Activated CD4-positive, alpha-beta T cell treated with anti-CD3 and anti-CD28 coated beads for 24 hours (primary cell): Measurements from ENCODE around the gene NFASC.

Experiments used
- DNase-seq, 2 donors: peaks; one replicate each; pipeline ENCODE4 v3.0.0-alpha.2; 2020; ENCODE audit warnings: low read depth in 2 of 2

The NFASC gene

DNA sequence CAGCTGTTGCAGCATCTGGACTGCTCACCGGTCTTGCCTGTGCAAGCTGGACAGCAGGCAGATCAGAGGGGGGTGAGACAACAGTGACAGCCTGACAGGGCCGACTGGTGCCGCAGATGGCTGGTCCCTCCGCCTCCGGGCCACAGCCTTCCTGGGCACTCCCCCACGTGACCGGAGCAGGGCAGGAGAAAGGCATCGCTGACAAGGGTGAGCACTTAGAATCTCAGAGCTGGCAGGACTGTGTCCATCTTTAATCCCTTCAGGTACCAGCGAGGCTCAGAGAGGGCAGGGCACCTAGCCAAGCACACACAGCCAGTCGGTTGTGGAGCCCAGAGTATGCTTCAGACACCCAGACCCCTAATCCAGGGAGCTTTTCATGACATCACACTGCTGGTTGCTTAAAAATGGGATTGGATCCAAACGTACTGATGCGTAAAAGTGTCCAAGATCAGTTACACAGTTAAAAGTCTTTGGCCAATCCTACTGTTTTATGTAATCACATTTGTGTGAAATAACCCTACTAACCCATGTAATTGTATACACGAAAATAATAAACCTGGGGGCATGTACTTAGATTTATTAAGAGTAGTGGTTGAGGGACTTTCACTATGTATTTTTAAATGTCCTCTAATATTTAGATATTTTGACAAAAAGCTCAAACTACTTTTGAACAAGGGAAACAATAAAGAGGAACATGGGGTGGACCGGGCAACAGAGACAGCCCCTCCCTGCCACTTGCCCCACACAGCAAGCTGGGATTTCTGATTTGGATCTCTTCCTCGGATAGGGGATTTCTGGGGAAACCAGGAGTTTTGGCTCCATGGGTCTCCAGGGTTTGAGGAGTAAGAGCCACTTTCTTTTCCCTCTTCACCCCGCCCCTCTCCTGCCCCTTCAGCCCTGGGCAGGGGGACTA lies 171.6 kb downstream of the NFASC start:
- DNase-seq, result no peak

DNA sequence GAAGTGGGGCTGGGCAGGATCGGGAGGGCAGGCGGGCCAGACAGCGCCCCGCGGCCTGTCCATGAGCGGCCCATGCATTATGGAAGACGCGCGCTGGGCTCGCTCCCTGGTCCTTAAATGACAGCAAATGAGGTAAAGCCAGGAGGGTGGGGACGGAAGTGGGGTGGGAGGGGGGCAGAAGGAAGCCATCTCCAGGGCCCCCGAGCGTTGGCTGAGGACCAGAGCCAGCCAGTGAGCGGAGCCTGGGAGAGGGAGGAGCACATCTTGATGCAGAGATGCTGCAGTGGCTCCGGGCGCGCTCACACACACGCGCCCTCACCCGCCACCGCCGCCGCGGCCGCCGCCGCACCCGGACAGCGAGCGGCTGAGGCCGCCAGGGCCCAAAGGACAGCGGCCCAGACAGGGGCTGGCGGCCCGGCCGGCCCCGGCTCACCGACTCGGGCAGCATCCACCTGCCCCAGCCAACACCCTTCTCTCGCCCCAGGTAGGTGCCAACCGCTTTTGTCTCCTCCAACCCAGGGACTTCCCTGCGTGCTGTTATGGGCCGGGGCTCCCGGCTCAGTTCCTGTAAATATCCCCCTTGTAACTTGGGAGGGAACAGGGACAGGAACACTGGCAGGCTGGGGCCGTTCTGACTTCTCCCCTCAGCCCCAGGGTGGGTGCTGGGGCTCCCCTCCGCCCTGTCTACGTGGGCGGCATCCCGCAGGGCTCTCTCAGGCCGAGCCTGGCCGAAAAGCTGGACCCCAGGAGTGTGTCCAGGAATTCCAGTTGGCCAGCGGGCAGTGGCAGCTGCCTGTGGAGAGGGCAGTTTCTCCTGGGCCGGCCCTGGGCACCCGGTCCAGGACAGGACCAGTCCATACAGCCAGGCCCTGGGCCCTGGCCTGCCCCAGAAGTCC lies 172.5 kb downstream of the NFASC start, which contains the start of gene CNTN2:
TSS of gene CNTN2 (plus strand) at position 302 of the 896 bp plus-strand sequence. CDS start 9,974 bp downstream, outside the sequence.
- no peak for DNase-seq

DNA sequence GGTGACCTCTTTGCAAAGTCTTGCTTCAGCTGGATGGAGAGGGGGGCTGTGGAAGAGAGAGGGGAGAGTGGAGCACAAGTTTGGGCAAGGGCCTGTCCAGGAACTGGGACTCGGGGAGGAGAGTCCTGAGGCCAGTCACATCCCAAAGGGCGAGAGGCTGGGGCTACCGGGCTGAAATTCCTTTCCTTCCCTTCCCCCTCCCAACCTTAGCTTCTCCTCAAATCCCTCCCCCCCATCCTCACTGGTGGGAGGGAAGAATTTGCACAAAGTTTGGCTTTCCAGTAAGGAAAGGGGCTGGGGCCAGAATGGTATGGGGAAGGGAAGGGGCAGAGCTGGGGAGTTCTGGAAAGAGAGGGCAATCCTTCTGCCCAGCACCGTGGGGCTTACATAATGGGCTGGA lies 173.2 kb downstream of the NFASC start:
- DNase-seq, result no peak

DNA sequence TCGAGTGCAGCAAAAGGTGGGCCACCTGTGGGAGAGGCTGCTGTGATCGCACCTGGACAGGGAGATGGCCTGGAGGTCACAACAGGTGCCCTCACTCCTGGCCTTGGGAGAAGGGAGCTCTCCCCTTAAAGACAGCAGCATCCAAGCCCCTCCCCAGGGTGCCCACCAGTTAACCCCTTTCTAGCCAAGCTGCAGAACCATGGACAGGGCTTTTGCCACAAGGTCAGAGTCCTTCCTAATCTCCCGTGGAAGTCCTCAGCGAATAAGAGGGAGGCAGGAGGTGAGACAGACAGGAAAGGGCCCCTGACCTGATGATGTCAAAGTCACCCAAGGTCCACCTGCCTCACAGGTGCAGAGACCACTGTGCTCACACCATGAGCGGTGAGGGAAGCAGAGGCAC lies 174.1 kb downstream of the NFASC start:
- no peak for DNase-seq

- DNase-seq, result no peak
Observed at GRCh38 chr1:205045146-205045545, 174.5 kb downstream of the NFASC start.

- DNase-seq, result no peak
Observed at GRCh38 chr1:205046870-205047269, 176.2 kb downstream of the NFASC start.

GRCh38 chr1:205047764-205048231 lies 177.1 kb downstream of the NFASC start:
- no peak for DNase-seq

- DNase-seq, result no peak
Observed at GRCh38 chr1:205048382-205048781, 177.7 kb downstream of the NFASC start.

- no peak for DNase-seq
Observed at GRCh38 chr1:205049479-205049878, 178.8 kb downstream of the NFASC start.

DNA sequence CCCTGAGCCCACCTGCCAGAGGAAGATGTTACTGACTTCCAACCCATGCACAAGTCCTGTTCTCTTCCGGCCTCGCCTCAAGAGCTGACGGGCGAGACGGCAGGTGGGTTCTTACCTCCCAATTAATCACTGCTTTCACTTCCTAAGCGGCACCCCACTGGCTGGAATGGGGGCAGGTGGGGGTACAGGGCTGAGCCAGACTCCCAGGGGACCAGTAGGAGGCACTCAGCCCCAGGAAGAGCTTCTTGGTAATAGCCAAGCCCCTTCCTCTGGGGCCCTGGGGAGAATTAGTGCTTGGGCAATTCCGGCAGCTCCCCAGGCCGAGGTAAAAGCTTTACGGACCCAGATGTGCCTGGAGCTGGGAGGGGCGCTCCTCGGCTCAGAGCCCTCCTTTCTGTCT lies 182.0 kb downstream of the NFASC start:
- DNase-seq, result no peak

DNA sequence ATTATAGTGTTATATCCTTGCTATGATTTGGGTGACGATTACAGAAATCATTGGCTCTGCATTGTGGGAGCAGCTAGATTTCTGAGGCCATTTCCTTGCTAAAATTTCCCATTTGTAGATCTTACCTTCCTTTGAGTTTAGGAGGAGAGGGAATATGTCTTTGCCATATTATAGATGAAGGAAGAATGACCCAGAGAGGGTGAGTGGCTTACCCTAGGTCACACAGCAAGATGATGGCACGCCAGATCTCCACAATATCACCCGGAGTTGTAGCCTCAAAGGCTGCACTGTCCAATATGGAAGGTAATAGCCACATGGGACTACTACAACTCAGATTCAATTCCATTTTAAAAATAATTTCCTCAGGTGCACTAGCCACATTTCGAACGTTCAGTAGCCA lies 182.6 kb downstream of the NFASC start:
- DNase-seq, result no peak

DNA sequence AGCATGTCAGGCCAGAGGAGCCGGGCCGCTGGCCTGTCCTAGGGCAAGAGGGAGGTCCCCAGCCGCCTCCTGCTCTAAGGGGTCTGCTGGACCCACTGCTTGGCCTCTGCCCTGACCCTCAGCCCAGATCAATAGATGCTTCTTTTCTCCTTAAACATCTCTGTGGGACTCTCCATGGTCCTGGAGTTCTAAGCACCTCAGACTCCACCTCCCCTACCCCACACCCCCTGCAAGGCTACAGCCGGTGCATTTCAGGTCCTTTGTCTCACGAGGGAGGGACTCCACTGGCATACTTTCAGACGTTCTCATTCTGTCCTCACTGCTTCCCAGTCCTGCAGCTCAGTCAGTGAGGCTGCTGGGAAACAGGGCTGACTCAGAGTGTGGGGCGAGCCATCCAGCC lies 183.4 kb downstream of the NFASC start:
- DNase-seq, result no peak

- no peak for DNase-seq
Observed at GRCh38 chr1:205056188-205056611, 185.5 kb downstream of the NFASC start.

GRCh38 chr1:205056956-205057568 lies 186.4 kb downstream of the NFASC start:
- no peak for DNase-seq

- no peak for DNase-seq
Observed at GRCh38 chr1:205057808-205058575, 187.3 kb downstream of the NFASC start.

DNA sequence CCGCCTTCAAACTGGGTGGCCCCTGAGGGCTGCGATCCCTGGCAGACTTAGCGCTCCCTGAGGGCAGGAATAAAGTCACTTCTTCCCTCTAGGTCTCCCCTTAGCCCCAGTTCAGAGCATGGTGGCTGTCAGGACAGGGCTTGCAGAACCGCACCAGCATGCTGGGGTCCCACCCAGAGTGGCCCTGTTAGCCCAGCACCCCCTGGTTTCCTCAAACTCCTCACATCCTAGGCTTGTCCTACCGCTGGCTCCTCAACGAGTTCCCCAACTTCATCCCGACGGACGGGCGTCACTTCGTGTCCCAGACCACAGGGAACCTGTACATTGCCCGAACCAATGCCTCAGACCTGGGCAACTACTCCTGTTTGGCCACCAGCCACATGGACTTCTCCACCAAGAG lies 188.2 kb downstream of the NFASC start:
- DNase-seq, result no peak

DNA sequence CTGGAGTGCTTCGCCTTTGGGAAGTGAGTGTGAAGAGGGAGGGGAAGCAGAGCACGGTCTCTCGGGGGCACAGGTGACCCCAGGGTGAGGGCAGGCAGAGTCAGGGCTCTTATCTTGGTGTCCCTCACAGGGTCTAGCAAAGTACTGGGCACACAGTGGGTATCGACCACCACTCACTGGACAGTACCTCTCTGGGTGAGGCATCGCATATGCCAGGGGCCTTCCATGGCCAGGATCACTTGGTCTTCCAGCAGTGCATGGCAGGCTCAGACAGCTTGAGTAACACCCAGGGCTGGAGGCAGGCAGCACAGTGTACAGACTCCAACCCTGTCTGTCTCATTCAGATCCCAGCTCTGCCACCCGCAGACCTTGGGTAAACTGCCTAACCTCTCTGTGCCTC lies 189.0 kb downstream of the NFASC start:
- no peak for DNase-seq

DNA sequence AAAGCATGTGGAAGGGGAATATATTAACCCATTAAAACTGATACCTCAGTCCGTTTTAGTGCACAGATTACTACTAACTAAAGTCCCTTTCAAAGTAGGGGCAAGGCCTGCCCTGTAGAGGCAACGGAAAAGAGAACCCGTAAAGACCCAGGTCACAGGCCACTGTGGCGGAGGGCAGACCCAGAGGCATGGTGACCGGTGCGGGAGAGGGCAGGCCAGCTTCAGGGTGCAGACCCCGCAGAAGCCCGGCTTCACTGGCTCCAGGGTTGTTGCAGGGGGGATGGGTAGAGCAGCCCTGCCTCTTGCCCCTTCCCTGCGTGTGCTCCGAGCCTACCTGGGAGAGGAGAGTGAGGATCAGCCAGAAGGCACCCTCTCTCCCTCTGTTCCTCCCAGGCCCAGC lies 190.1 kb downstream of the NFASC start:
- DNase-seq, result no peak

GRCh38 chr1:205061227-205061626 lies 190.6 kb downstream of the NFASC start:
- DNase-seq, result no peak

DNA sequence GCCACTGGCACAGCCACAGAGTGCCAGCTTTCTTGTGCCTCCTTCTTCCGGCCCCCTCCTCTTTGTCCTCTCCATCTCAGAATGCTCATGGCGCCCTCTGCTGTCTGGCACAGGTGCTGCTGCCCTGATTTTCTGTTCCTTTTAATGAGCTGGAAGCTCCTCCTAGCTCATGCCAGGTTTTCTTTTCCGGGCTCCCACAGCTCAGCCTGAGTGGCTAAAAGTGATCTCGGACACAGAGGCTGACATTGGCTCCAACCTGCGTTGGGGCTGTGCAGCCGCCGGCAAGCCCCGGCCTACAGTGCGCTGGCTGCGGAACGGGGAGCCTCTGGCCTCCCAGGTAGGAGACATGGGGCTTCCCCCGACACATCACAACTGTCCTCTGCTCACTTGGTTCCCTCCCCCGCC lies 191.0 kb downstream of the NFASC start:
- peak; percentile 57 to 71 for DNase-seq

GRCh38 chr1:205062319-205062718 lies 191.7 kb downstream of the NFASC start:
- DNase-seq, result no peak
